Esophagus (tissue), 2 donors: ENCODE measurements around the gene HMGB1. TPM values are rescaled to one million over a fixed set of nuclear protein-coding genes. Genes with fewer than 3 reads are reported as not detected.
A peak's percentile ranks its signal among the peaks of the same experiment; 100 is the strongest.

ENCODE experiments used
- H3K27ac ChIP-seq, 2 donors: one replicate each; pipeline ENCODE4 v1.5.1; 2013; ENCODE audit warnings: low read depth in 2 of 2, mild to moderate bottlenecking in 2 of 2, inconsistent platforms in 1 of 2, low read length in 1 of 2, moderate library complexity in 1 of 2
- H3K27me3 ChIP-seq, 2 donors: one replicate each; pipeline ENCODE4 v1.6.1; 2013; ENCODE audit warnings: low read length in 2 of 2, control low read depth in 1 of 2, mild to moderate bottlenecking in 1 of 2; ENCODE audit not compliant: insufficient read depth in 2 of 2, control insufficient read depth in 1 of 2
- H3K36me3 ChIP-seq, 2 donors: one replicate each; pipeline ENCODE4 v1.6.1; 2013; ENCODE audit warnings: low read length in 1 of 2; ENCODE audit not compliant: control insufficient read depth in 2 of 2, insufficient read depth in 2 of 2
- H3K4me1 ChIP-seq, 2 donors: one replicate each; pipeline ENCODE4 v1.6.1; 2013; ENCODE audit warnings: low read length in 1 of 2; ENCODE audit not compliant: control insufficient read depth in 2 of 2, insufficient read depth in 2 of 2
- H3K4me3 ChIP-seq, 2 donors: one replicate each; pipeline ENCODE4 v1.5.1; 2013; ENCODE audit warnings: low read length in 2 of 2, mild to moderate bottlenecking in 2 of 2, low read depth in 1 of 2, moderate library complexity in 1 of 2
- H3K9me3 ChIP-seq, 2 donors: one replicate each; pipeline ENCODE4 v1.6.1; 2013; ENCODE audit warnings: mild to moderate bottlenecking in 2 of 2, low read depth in 1 of 2, low read length in 1 of 2, moderate library complexity in 1 of 2; ENCODE audit not compliant: control insufficient read depth in 2 of 2, insufficient read depth in 1 of 2
- WGBS, 2 donors: extraction: QIAGEN DNeasy Blood & Tissue Kit; methylation state at CpG; one replicate each; pipeline ENCODE4 v1.1.7; 2013; 5-methylcytosine and 5-hydroxymethylcytosine counted together
- polyA plus RNA-seq, 2 donors: library from polyadenylated mRNA; stranded (reverse); fragments of 200-250 nt; gene quantifications; one replicate each; pipeline ENCODE4 v1.2.3, GENCODE V29; 2013
- donor health status: healthy with polysubstance abuse.
- donor health status: Bipolar disorder and iron deficiency.

HMGB1 gene
- polyA plus RNA-seq, 2 donors: 293 to 393 TPM

- Histone ChIP-seq H3K9me3 (no peaks in the 10 kb centered on the region), H3K4me1 (no peaks in the 10 kb centered on the region), H3K4me3 (no peak overlapping the region), H3K27ac (no peak overlapping the region), H3K27me3 (no peaks in the 10 kb centered on the region), H3K36me3 (no peaks in the 10 kb centered on the region)
- WGBS, 2 donors: 81 to 93% methylated on average over 3 of the region's 3 CpGs
Observed at GRCh38 chr13:30438286-30438685, 27.4 kb downstream of the HMGB1 start.

GRCh38 chr13:30437177-30437576 lies 28.6 kb downstream of the HMGB1 start:
- 84 to 89% methylated on average over 8 of the region's 8 CpGs for WGBS, 2 donors

GRCh38 chr13:30435911-30436451 lies 29.8 kb downstream of the HMGB1 start:
- H3K9me3 ChIP-seq: no peaks in the 10 kb centered on the region
- H3K4me3 ChIP-seq: no peak overlapping the region
- no peak overlapping the region for H3K27ac ChIP-seq
- H3K27me3 ChIP-seq: no peaks in the 10 kb centered on the region
- H3K36me3 ChIP-seq: no peaks in the 10 kb centered on the region
- no peaks in the 10 kb centered on the region for H3K4me1 ChIP-seq
- 79 to 82% methylated on average over 3 of the region's 3 CpGs for WGBS, 2 donors

More at GRCh38 chr13:30437177-30437576, 28.6 kb downstream of the HMGB1 start:
- no peaks in the 10 kb centered on the region for H3K4me1 ChIP-seq
- H3K27ac ChIP-seq: no peak overlapping the region
- no peaks in the 10 kb centered on the region for H3K9me3 ChIP-seq
- H3K27me3 ChIP-seq: no peaks in the 10 kb centered on the region
- H3K4me3 ChIP-seq: no peak overlapping the region
- no peaks in the 10 kb centered on the region for H3K36me3 ChIP-seq

- no peaks in the 10 kb centered on the region for H3K36me3 ChIP-seq
- H3K9me3 ChIP-seq: no peaks in the 10 kb centered on the region
- H3K4me3 ChIP-seq: no peak overlapping the region
- no peaks in the 10 kb centered on the region for H3K27me3 ChIP-seq
- H3K27ac ChIP-seq: no peak overlapping the region
- 41 to 45% methylated on average over 2 of the region's 2 CpGs for WGBS, 2 donors
- no peaks in the 10 kb centered on the region for H3K4me1 ChIP-seq
Observed at GRCh38 chr13:30431269-30431940, 34.3 kb downstream of the HMGB1 start.

- Histone ChIP-seq H3K9me3 (no peaks in the 10 kb centered on the region), H3K4me3 (no peak overlapping the region), H3K36me3 (no peaks in the 10 kb centered on the region), H3K4me1 (no peaks in the 10 kb centered on the region), H3K27me3 (no peaks in the 10 kb centered on the region), H3K27ac (peak overlapping the region; percentile 64 to 76)
- 27 to 49% methylated on average over 6 of the region's 6 CpGs for WGBS, 2 donors
Observed at GRCh38 chr13:30429721-30430694, 35.7 kb downstream of the HMGB1 start.

- Histone ChIP-seq H3K36me3 (no peaks in the 10 kb centered on the region), H3K4me1 (no peaks in the 10 kb centered on the region), H3K4me3 (no peak overlapping the region), H3K9me3 (no peaks in the 10 kb centered on the region), H3K27me3 (no peaks in the 10 kb centered on the region), H3K27ac (no peak overlapping the region)
- WGBS, 2 donors: 80 to 85% methylated on average over 3 of the region's 3 CpGs
Observed at GRCh38 chr13:30429235-30429634, 36.5 kb downstream of the HMGB1 start.

- Histone ChIP-seq H3K27ac (peak overlapping the region in 1 of 2 donors; percentile 31), H3K4me1 (peaks cover 0 to 7% of the 10 kb centered on the region in 2 donors)
- 53 to 70% methylated on average over 3 of the region's 3 CpGs for WGBS, 2 donors
Observed at GRCh38 chr13:30423891-30424290, 41.8 kb downstream of the HMGB1 start.

GRCh38 chr13:30422054-30422839 lies 43.5 kb downstream of the HMGB1 start, which contains the start of gene UBE2L5:
TSS of gene UBE2L5 (plus strand) at chr13:30422493. CDS start at chr13:30427991, 5,498 bp downstream.
- H3K9me3 ChIP-seq: no peaks in the 10 kb centered on the region
- 0 to 2% methylated on average over 28 to 56 of the region's 57 CpGs for WGBS, 2 donors
- H3K36me3 ChIP-seq: no peaks in the 10 kb centered on the region
- H3K27me3 ChIP-seq: no peaks in the 10 kb centered on the region
- H3K4me3 ChIP-seq: peak within 1 kb of the TSS; percentile 46 to 54
- H3K4me1 ChIP-seq: peaks cover 0 to 7% of the 10 kb centered on the region in 2 donors
- peak within 1 kb of the TSS; percentile 92 to 93 for H3K27ac ChIP-seq

More at GRCh38 chr13:30423891-30424290, 41.8 kb downstream of the HMGB1 start:
- H3K36me3 ChIP-seq: no peaks in the 10 kb centered on the region
- no peaks in the 10 kb centered on the region for H3K27me3 ChIP-seq
- no peaks in the 10 kb centered on the region for H3K9me3 ChIP-seq
- no peak overlapping the region for H3K4me3 ChIP-seq
